Sigmoid colon (tissue), 4 donors: ENCODE results near the gene PPM1M.

Experiments
- CTCF ChIP-seq, 4 experiments: fragments of 450-650 bp in 3 of 4; fragments of 200-600 bp in 1 of 4; IDR thresholded peaks; one replicate each; pipeline ENCODE4 v1.5.1; 2016 to 2019; ENCODE audit warnings: antibody characterized with exemption in 4 of 4, mild to moderate bottlenecking in 3 of 4, moderate library complexity in 2 of 4
- EP300 ChIP-seq, 4 donors: sonication (generic); formaldehyde crosslinking; IDR thresholded peaks; one replicate each; pipeline ENCODE4 v1.6.1; 2017; ENCODE audit warnings: antibody characterized with exemption in 4 of 4
- POLR2A ChIP-seq, 2 donors: fragments of 450-650 bp; IDR thresholded peaks; one replicate each; pipeline ENCODE4 v1.6.1; 2016; ENCODE audit warnings: antibody characterized with exemption in 2 of 2, mild to moderate bottlenecking in 2 of 2, moderate library complexity in 2 of 2
- POLR2AphosphoS5 ChIP-seq, 4 donors: sonication (generic); formaldehyde crosslinking; IDR thresholded peaks; one replicate each; pipeline ENCODE4 v1.6.1; 2017; ENCODE audit warnings: antibody characterized with exemption in 4 of 4

- no peak for TF ChIP-seq CTCF (IDR thresholded peaks at IDR 0.05)
- no peak for TF ChIP-seq POLR2A (IDR thresholded peaks at IDR 0.05)
- no peak for TF ChIP-seq POLR2AphosphoS5 (IDR thresholded peaks at IDR 0.05)
- no peak for TF ChIP-seq EP300 (IDR thresholded peaks at IDR 0.05)
Measured at GRCh38 chr3:52262447-52262846, 16.9 kb downstream of the PPM1M start.
